HepG2 (cell line): ENCODE results near the gene SLC39A2. TPM values are rescaled to one million over a fixed set of nuclear protein-coding genes. Genes with fewer than 3 reads are reported as not detected.

Experiments
- AGO2 ChIP-seq: fragments of 200-400 bp; formaldehyde crosslinking; optimal IDR thresholded peaks from 2 replicates; pipeline ENCODE3; 2017; ENCODE audit warnings: mild to moderate bottlenecking, low read depth, low read length, moderate library complexity
- ARID5B ChIP-seq: IDR thresholded peaks from 2 replicates; pipeline ENCODE4 v1.4.0; 2020; ENCODE audit warnings: mild to moderate bottlenecking, missing genetic modification reagents
- ARNT ChIP-seq: fragments of 450-650 bp; IDR thresholded peaks from 2 replicates; pipeline ENCODE4 v1.6.1; 2017
- FLYWCH1 ChIP-seq: sonication (generic); formaldehyde crosslinking; IDR thresholded peaks from 2 replicates; pipeline ENCODE4 v1.8.1; 2023; ENCODE audit warnings: mild to moderate bottlenecking, missing genetic modification reagents
- HCFC1 ChIP-seq: fragments of 150-350 bp; IDR thresholded peaks from 2 replicates; pipeline ENCODE4 v1.6.1; 2014; ENCODE audit warnings: low read depth, low read length
- HNF4A ChIP-seq: sonication (generic); formaldehyde crosslinking; IDR thresholded peaks from 2 replicates; pipeline ENCODE4 v1.4.0; 2020; ENCODE audit warnings: missing genetic modification reagents
- JUNB ChIP-seq: sonication (generic); formaldehyde crosslinking; IDR thresholded peaks from 2 replicates; pipeline ENCODE4 v1.8.0; 2022; ENCODE audit warnings: missing genetic modification reagents, mild to moderate bottlenecking, borderline replicate concordance
- KDM4B ChIP-seq: sonication (generic); formaldehyde crosslinking; IDR thresholded peaks from 2 replicates; pipeline ENCODE4 v1.4.0; 2020; ENCODE audit warnings: missing genetic modification reagents
- MBD4 ChIP-seq: IDR thresholded peaks from 2 replicates; pipeline ENCODE4 v1.6.1; 2012; ENCODE audit warnings: low read length, inconsistent platforms, borderline replicate concordance
- MLLT10 ChIP-seq: sonication (generic); formaldehyde crosslinking; IDR thresholded peaks from 2 replicates; pipeline ENCODE4 v1.4.0; 2020; ENCODE audit warnings: missing genetic modification reagents
- MTF1 ChIP-seq: sonication (generic); formaldehyde crosslinking; IDR thresholded peaks from 2 replicates; pipeline ENCODE4 v1.5.0; 2020; ENCODE audit warnings: missing genetic modification reagents
- NFE2L1 ChIP-seq: sonication (generic); formaldehyde crosslinking; IDR thresholded peaks from 2 replicates; pipeline ENCODE4 v1.4.0; 2020; ENCODE audit warnings: missing genetic modification reagents, mild to moderate bottlenecking, borderline replicate concordance
- TRIM24 ChIP-seq: sonication (generic); formaldehyde crosslinking; IDR thresholded peaks from 2 replicates; pipeline ENCODE4 v1.8.0; 2022; ENCODE audit warnings: mild to moderate bottlenecking, missing genetic modification reagents
- U2AF1 ChIP-seq: fragments of 200-400 bp; formaldehyde crosslinking; optimal IDR thresholded peaks from 2 replicates; pipeline ENCODE3; 2017; ENCODE audit warnings: mild to moderate bottlenecking, low read depth, low read length
- ZBTB14 ChIP-seq: sonication (generic); formaldehyde crosslinking; IDR thresholded peaks from 2 replicates; pipeline ENCODE4 v1.4.0; 2020; ENCODE audit warnings: missing genetic modification reagents
- ZBTB43 ChIP-seq: sonication (generic); formaldehyde crosslinking; conservative IDR thresholded peaks from 2 replicates; pipeline ENCODE4 v1.4.0; 2020; ENCODE audit warnings: missing genetic modification reagents
- ZNF350 ChIP-seq: sonication (generic); formaldehyde crosslinking; IDR thresholded peaks from 2 replicates; pipeline ENCODE4 v1.4.0; 2020; ENCODE audit warnings: mild to moderate bottlenecking, low read depth, missing genetic modification reagents, borderline replicate concordance
- ZNF432 ChIP-seq: sonication (generic); formaldehyde crosslinking; IDR thresholded peaks from 2 replicates; pipeline ENCODE4 v1.5.0; 2020; ENCODE audit warnings: missing genetic modification reagents, mild to moderate bottlenecking, borderline replicate concordance
- ZNF451 ChIP-seq: sonication (generic); formaldehyde crosslinking; IDR thresholded peaks from 2 replicates; pipeline ENCODE4 v1.5.0; 2020; ENCODE audit warnings: mild to moderate bottlenecking, missing genetic modification reagents
- ZNF496 ChIP-seq: sonication (generic); formaldehyde crosslinking; IDR thresholded peaks from 2 replicates; pipeline ENCODE4 v1.8.1; 2023; ENCODE audit warnings: mild to moderate bottlenecking, moderate library complexity, missing genetic modification reagents; ENCODE audit not compliant: insufficient replicate concordance
- ZZZ3 ChIP-seq: sonication (generic); formaldehyde crosslinking; IDR thresholded peaks from 2 replicates; pipeline ENCODE4 v1.4.0; 2020; ENCODE audit warnings: missing genetic modification reagents, mild to moderate bottlenecking, borderline replicate concordance
- polyA plus RNA-seq, 8 experiments: library from polyadenylated mRNA; depleted of rRNA in 3 of 8; stranded (reverse) in 7 of 8; unstranded in 1 of 8; fragments of >200 nt; fragmentation: Illumina TruSeq in 4 of 8; extraction: Trizol in 4 of 8; gene quantifications; 2 replicates each; pipeline versions ENCODE4 v1.2.1 to v1.2.3, GENCODE V29; 2011 to 2016; ENCODE audit warnings: low read depth in 4 of 8, missing spikeins in 1 of 8, mixed read lengths in 1 of 8; ENCODE audit not compliant: insufficient read depth in 1 of 8
- total RNA-seq, 5 experiments: library from RNA; depleted of rRNA; stranded (reverse); fragments of >200 nt; fragmentation: Illumina TruSeq; extraction: Trizol; gene quantifications; 2 replicates each; pipeline ENCODE4 v1.2.3, GENCODE V29; 2016; ENCODE audit warnings: low read depth in 1 of 5
- TF ChIP-seq, protein P1 (sequence below): sonication (generic); formaldehyde crosslinking; IDR thresholded peaks from 2 replicates; pipeline ENCODE4 v1.4.0; 2020; ENCODE audit warnings: mild to moderate bottlenecking, low read depth, missing genetic modification reagents
- TF ChIP-seq, protein P2 (sequence below): sonication (generic); formaldehyde crosslinking; conservative IDR thresholded peaks from 2 replicates; pipeline ENCODE4 v1.4.0; 2020; ENCODE audit warnings: missing genetic modification reagents

The SLC39A2 gene
- total and polyA plus RNA-seq, 2 of the 13 experiments (the other 11 are each of a cell fraction or from before 2014, with no cell fraction given): 0.08 to 0.11 TPM

- TF ChIP-seq ZBTB43 (CRISPR knock-in tag) (no peak), ZNF350 (no peak), ARID5B (CRISPR knock-in tag) (peak; percentile 79), KDM4B (CRISPR knock-in tag) (no peak), ZNF432 (CRISPR knock-in tag) (no peak), HCFC1 (no peak), ARNT (no peak), JUNB (CRISPR knock-in tag) (no peak; the same call in 1 of the 2 replicates), MLLT10 (CRISPR knock-in tag) (no peak), NFE2L1 (CRISPR knock-in tag) (no peak), ZZZ3 (CRISPR knock-in tag) (no peak), ZNF496 (CRISPR knock-in tag) (no peak), ZNF451 (CRISPR knock-in tag) (no peak), ZBTB14 (no peak), FLYWCH1 (no peak), TRIM24 (CRISPR knock-in tag) (no peak), MBD4 (no peak), MTF1 (no peak), AGO2 (no peak), U2AF1 (no peak), HNF4A (peak; percentile 69)
- TF ChIP-seq, protein P1, sequence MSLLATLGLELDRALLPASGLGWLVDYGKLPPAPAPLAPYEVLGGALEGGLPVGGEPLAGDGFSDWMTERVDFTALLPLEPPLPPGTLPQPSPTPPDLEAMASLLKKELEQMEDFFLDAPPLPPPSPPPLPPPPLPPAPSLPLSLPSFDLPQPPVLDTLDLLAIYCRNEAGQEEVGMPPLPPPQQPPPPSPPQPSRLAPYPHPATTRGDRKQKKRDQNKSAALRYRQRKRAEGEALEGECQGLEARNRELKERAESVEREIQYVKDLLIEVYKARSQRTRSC (CRISPR knock-in tag): no peak
- TF ChIP-seq, protein P2, sequence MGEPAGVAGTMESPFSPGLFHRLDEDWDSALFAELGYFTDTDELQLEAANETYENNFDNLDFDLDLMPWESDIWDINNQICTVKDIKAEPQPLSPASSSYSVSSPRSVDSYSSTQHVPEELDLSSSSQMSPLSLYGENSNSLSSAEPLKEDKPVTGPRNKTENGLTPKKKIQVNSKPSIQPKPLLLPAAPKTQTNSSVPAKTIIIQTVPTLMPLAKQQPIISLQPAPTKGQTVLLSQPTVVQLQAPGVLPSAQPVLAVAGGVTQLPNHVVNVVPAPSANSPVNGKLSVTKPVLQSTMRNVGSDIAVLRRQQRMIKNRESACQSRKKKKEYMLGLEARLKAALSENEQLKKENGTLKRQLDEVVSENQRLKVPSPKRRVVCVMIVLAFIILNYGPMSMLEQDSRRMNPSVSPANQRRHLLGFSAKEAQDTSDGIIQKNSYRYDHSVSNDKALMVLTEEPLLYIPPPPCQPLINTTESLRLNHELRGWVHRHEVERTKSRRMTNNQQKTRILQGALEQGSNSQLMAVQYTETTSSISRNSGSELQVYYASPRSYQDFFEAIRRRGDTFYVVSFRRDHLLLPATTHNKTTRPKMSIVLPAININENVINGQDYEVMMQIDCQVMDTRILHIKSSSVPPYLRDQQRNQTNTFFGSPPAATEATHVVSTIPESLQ (CRISPR knock-in tag): no peak
These were observed 49.5 kb downstream of the SLC39A2 start (continued) for GRCh38 chr14:21048638-21049037.
